Ovary (tissue), 3 donors: Measurements from ENCODE around the gene MARCKS.

Source experiments
- EP300 ChIP-seq: sonication (generic); formaldehyde crosslinking; IDR thresholded peaks from one replicate; pipeline ENCODE4 v1.6.1; 2017; ENCODE audit warnings: antibody characterized with exemption
- TF ChIP-seq, protein P1 (sequence below), 3 donors: fragments of 450-650 bp in 2 of 3; fragments of 200-600 bp in 1 of 3; IDR thresholded peaks; one replicate each; pipeline versions ENCODE4 v1.5.1 to v1.8.0; 2016 to 2022; ENCODE audit warnings: antibody characterized with exemption in 3 of 3, mild to moderate bottlenecking in 1 of 3
- donor health status: DM: no; HTN: no; CAD: no.

DNA sequence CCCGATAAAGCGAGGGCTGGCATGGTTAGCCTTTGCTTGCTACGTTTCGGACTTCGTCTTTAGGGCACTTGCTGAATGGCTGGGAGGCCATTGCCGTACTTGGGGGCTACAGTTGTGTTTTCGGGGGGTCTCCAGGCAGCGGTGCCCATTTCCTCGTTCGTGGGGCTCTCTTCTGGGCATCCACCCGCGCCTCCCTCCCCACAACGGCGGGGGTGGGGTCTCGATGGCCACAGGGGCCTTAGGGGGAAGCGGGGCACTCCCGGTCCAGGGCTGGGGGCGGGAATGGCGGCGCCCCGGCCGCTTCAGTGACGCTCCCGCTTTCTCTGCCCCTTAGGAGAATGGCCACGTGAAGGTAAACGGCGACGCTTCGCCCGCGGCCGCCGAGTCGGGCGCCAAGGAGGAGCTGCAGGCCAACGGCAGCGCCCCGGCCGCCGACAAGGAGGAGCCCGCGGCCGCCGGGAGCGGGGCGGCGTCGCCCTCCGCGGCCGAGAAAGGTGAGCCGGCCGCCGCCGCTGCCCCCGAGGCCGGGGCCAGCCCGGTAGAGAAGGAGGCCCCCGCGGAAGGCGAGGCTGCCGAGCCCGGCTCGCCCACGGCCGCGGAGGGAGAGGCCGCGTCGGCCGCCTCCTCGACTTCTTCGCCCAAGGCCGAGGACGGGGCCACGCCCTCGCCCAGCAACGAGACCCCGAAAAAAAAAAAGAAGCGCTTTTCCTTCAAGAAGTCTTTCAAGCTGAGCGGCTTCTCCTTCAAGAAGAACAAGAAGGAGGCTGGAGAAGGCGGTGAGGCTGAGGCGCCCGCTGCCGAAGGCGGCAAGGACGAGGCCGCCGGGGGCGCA lies 2.4 kb downstream of the MARCKS start:
- TF ChIP-seq, protein P1, sequence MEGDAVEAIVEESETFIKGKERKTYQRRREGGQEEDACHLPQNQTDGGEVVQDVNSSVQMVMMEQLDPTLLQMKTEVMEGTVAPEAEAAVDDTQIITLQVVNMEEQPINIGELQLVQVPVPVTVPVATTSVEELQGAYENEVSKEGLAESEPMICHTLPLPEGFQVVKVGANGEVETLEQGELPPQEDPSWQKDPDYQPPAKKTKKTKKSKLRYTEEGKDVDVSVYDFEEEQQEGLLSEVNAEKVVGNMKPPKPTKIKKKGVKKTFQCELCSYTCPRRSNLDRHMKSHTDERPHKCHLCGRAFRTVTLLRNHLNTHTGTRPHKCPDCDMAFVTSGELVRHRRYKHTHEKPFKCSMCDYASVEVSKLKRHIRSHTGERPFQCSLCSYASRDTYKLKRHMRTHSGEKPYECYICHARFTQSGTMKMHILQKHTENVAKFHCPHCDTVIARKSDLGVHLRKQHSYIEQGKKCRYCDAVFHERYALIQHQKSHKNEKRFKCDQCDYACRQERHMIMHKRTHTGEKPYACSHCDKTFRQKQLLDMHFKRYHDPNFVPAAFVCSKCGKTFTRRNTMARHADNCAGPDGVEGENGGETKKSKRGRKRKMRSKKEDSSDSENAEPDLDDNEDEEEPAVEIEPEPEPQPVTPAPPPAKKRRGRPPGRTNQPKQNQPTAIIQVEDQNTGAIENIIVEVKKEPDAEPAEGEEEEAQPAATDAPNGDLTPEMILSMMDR (IDR thresholded peaks at IDR 0.05), result no peak
- no peak for TF ChIP-seq EP300
